ENCODE measurements around the gene MTERF2. TPM values are rescaled to one million over a fixed set of nuclear protein-coding genes. Genes with fewer than 3 reads are reported as not detected.

MTERF2 gene
- total RNA-seq, 1 experiment from 2014 or later: 7.0 TPM

DNA sequence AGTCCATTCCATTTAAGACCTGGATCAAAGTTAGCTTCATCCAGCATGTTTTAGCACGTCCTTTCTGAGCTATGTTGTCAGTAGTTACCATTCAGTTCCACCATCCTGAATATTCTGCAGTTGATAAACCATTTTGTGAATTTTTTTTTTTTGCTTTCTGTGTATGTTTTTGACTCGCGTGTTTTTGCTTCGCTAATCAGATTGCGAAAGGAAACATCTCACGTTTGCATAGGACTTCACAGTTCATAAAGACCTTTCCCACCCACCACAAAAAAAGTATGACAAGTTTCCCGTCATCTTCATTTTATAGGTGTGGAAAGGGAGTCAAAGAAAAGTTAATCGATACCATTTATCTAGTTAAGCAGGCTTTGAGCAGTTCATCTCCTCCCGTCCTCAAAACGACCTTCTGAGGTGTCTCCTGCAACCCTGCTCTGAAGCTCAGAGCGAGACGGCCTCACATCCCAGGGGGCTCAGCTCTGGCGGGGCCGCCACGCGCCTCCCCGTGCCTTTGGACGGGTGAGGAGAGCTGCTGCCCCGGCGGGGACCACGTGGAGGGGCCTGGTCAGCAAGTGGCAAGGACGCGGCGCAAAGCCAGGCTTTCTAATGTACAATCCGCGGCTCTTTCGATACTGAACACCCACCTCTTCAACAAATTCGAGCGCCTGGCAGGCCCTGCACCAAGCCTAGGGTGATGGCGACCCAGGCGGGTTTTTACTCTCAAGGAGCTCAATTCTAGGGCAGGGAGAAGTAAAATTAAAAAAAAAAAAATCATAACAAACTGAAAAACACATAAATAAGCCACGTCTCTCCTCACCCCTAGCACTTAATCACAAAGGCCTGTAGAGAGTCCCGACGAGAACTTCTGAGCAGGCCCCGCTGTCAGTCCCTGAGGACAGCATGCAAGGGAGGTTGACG, 32.2 kb downstream of the MTERF2 start:
- ATAC-seq: no peak
- Mint-ChIP-seq H3K36me3 (no peaks in the 10 kb centered on the region), H3K27me3 (ENCODE audit: low read depth) (peaks cover 44% of the 10 kb centered on the region), H3K4me1 (peaks cover 8% of the 10 kb centered on the region), H3K9me3 (peaks cover 11% of the 10 kb centered on the region), H3K4me3 (peak overlapping the region; percentile 78), H3K27ac (no peak overlapping the region)
- peak; percentile 18 for DNase-seq (ENCODE audit: low spot score)
- TF ChIP-seq, protein P1, sequence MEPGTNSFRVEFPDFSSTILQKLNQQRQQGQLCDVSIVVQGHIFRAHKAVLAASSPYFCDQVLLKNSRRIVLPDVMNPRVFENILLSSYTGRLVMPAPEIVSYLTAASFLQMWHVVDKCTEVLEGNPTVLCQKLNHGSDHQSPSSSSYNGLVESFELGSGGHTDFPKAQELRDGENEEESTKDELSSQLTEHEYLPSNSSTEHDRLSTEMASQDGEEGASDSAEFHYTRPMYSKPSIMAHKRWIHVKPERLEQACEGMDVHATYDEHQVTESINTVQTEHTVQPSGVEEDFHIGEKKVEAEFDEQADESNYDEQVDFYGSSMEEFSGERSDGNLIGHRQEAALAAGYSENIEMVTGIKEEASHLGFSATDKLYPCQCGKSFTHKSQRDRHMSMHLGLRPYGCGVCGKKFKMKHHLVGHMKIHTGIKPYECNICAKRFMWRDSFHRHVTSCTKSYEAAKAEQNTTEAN (CRISPR knock-in tag; IDR thresholded peaks at IDR 0.05): no peak
- TF ChIP-seq, protein P2, sequence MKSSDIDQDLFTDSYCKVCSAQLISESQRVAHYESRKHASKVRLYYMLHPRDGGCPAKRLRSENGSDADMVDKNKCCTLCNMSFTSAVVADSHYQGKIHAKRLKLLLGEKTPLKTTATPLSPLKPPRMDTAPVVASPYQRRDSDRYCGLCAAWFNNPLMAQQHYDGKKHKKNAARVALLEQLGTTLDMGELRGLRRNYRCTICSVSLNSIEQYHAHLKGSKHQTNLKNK (CRISPR knock-in tag; IDR thresholded peaks at IDR 0.05): no peak
- TF ChIP-seq, protein P3, sequence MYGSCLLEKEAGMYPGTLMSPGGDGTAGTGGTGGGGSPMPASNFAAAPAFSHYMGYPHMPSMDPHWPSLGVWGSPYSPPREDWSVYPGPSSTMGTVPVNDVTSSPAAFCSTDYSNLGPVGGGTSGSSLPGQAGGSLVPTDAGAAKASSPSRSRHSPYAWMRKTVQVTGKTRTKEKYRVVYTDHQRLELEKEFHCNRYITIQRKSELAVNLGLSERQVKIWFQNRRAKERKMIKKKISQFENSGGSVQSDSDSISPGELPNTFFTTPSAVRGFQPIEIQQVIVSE (CRISPR knock-in tag; IDR thresholded peaks at IDR 0.05; ENCODE audit: borderline replicate concordance): no peak
- TF ChIP-seq, protein P4, sequence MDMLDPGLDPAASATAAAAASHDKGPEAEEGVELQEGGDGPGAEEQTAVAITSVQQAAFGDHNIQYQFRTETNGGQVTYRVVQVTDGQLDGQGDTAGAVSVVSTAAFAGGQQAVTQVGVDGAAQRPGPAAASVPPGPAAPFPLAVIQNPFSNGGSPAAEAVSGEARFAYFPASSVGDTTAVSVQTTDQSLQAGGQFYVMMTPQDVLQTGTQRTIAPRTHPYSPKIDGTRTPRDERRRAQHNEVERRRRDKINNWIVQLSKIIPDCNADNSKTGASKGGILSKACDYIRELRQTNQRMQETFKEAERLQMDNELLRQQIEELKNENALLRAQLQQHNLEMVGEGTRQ (CRISPR knock-in tag; IDR thresholded peaks at IDR 0.05): no peak
- TF ChIP-seq ELF4 (CRISPR knock-in tag; IDR thresholded peaks at IDR 0.05; ENCODE audit: low read depth): no peak
- TF ChIP-seq, protein P5, sequence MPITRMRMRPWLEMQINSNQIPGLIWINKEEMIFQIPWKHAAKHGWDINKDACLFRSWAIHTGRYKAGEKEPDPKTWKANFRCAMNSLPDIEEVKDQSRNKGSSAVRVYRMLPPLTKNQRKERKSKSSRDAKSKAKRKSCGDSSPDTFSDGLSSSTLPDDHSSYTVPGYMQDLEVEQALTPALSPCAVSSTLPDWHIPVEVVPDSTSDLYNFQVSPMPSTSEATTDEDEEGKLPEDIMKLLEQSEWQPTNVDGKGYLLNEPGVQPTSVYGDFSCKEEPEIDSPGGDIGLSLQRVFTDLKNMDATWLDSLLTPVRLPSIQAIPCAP (CRISPR knock-in tag; IDR thresholded peaks at IDR 0.05): no peak
- TF ChIP-seq JUN (CRISPR knock-in tag; IDR thresholded peaks at IDR 0.05): no peak
- no peak for TF ChIP-seq NFYB (CRISPR knock-in tag; conservative IDR thresholded peaks at IDR 0.05; ENCODE audit: low read depth)
- no peak for TF ChIP-seq ZNF423 (CRISPR knock-in tag; IDR thresholded peaks at IDR 0.05)
- no peak for TF ChIP-seq NFATC4 (CRISPR knock-in tag; IDR thresholded peaks at IDR 0.05)
- no peak for TF ChIP-seq ZNF416 (CRISPR knock-in tag; IDR thresholded peaks at IDR 0.05)
- CTCF ChIA-PET: interaction anchor here (1.0 to 2.9 kb wide), 3 partner anchors 35 to 597 kb away, joined by 10 to 18 read pairs (median 14); partner anchors contain the start of genes CRY1 and POLR3B
- POLR2A ChIA-PET: interaction anchor here (0.5 to 1.7 kb wide), 4 partner anchors 32 to 232 kb away, joined by 3 to 6 read pairs (median 4); partner anchors contain the start of gene MTERF2

DNA sequence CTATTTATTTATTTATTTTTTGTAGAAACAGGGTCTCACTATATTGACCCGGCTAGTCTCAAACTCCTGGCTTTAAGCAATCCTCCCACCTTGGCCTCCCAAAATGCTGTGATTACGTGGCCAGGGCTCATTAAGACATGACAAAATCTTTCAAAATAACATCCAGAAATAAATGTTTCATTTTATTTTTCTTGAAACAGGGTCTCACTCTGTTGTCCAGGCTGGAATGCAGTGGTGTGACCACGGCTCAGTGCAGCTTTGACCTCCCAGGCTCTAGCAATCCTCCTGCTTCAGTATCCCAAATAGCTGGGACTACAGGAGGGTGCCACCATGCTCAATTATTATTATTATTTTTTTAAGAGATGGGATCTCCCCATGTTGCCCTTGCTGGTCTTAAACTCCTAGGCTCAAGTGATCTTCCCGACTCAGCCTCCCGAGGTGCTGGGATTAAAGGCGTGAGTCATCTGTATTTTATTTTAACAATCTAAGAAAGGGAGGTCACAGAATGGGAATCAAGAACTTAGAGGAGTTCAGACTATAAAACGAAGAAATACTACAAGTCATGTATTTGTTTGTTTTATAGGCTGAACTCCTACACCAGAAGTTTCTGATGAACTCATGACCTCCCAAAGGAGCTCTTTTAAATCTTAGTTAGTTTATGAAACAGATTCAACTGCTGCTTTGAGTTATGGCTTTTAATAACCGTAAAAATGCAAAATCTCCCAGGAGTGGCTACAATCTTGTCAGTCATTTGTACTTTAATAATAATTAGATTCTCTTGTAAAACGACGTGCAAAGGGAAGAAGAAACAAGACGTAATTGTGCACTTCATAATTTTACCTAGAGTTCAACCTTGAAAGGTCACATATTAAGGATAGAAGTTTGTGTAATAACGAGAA, 33.3 kb downstream of the MTERF2 start:
- Mint-ChIP-seq H3K4me1 (peaks cover 8% of the 10 kb centered on the region), H3K27ac (no peak overlapping the region), H3K9me3 (peaks cover 22% of the 10 kb centered on the region), H3K4me3 (no peak overlapping the region), H3K36me3 (peaks cover 8% of the 10 kb centered on the region), H3K27me3 (ENCODE audit: low read depth) (peaks cover 51% of the 10 kb centered on the region)
- ChIA-PET POLR2A (no interaction called here), CTCF (interaction anchor here (2.9 kb wide), 1 partner anchor 596 kb away, joined by 14 read pairs; the partner anchor contains the start of gene POLR3B)
- DNase-seq (ENCODE audit: low spot score): no peak
- ATAC-seq: no peak
- TF ChIP-seq, protein P6, sequence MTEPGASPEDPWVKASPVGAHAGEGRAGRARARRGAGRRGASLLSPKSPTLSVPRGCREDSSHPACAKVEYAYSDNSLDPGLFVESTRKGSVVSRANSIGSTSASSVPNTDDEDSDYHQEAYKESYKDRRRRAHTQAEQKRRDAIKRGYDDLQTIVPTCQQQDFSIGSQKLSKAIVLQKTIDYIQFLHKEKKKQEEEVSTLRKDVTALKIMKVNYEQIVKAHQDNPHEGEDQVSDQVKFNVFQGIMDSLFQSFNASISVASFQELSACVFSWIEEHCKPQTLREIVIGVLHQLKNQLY (CRISPR knock-in tag; IDR thresholded peaks at IDR 0.05): no peak
- TF ChIP-seq ZNF416 (CRISPR knock-in tag; IDR thresholded peaks at IDR 0.05) (no peak), GTF2I (CRISPR knock-in tag; conservative IDR thresholded peaks at IDR 0.05) (no peak), ZNF671 (CRISPR knock-in tag; IDR thresholded peaks at IDR 0.05) (no peak), FOXK1 (CRISPR knock-in tag; IDR thresholded peaks at IDR 0.05) (no peak), IRF2 (CRISPR knock-in tag; IDR thresholded peaks at IDR 0.05; ENCODE audit: borderline replicate concordance, low read depth) (no peak), RORB (CRISPR knock-in tag; IDR thresholded peaks at IDR 0.05) (no peak)
- TF ChIP-seq, protein P7, sequence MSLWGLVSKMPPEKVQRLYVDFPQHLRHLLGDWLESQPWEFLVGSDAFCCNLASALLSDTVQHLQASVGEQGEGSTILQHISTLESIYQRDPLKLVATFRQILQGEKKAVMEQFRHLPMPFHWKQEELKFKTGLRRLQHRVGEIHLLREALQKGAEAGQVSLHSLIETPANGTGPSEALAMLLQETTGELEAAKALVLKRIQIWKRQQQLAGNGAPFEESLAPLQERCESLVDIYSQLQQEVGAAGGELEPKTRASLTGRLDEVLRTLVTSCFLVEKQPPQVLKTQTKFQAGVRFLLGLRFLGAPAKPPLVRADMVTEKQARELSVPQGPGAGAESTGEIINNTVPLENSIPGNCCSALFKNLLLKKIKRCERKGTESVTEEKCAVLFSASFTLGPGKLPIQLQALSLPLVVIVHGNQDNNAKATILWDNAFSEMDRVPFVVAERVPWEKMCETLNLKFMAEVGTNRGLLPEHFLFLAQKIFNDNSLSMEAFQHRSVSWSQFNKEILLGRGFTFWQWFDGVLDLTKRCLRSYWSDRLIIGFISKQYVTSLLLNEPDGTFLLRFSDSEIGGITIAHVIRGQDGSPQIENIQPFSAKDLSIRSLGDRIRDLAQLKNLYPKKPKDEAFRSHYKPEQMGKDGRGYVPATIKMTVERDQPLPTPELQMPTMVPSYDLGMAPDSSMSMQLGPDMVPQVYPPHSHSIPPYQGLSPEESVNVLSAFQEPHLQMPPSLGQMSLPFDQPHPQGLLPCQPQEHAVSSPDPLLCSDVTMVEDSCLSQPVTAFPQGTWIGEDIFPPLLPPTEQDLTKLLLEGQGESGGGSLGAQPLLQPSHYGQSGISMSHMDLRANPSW (CRISPR knock-in tag; conservative IDR thresholded peaks at IDR 0.05; ENCODE audit: low read depth): no peak
- TF ChIP-seq, protein P8, sequence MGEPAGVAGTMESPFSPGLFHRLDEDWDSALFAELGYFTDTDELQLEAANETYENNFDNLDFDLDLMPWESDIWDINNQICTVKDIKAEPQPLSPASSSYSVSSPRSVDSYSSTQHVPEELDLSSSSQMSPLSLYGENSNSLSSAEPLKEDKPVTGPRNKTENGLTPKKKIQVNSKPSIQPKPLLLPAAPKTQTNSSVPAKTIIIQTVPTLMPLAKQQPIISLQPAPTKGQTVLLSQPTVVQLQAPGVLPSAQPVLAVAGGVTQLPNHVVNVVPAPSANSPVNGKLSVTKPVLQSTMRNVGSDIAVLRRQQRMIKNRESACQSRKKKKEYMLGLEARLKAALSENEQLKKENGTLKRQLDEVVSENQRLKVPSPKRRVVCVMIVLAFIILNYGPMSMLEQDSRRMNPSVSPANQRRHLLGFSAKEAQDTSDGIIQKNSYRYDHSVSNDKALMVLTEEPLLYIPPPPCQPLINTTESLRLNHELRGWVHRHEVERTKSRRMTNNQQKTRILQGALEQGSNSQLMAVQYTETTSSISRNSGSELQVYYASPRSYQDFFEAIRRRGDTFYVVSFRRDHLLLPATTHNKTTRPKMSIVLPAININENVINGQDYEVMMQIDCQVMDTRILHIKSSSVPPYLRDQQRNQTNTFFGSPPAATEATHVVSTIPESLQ (CRISPR knock-in tag; IDR thresholded peaks at IDR 0.05): no peak
- TF ChIP-seq, protein P5 (CRISPR knock-in tag; IDR thresholded peaks at IDR 0.05): no peak
